ENCODE measurements around the gene KRR1.
"Not testable (repeated sequence)": the region's sequence is repeated elsewhere in the genome, so short reads cannot be mapped to it uniquely, and the experiment has no call there.

The KRR1 gene

DNA sequence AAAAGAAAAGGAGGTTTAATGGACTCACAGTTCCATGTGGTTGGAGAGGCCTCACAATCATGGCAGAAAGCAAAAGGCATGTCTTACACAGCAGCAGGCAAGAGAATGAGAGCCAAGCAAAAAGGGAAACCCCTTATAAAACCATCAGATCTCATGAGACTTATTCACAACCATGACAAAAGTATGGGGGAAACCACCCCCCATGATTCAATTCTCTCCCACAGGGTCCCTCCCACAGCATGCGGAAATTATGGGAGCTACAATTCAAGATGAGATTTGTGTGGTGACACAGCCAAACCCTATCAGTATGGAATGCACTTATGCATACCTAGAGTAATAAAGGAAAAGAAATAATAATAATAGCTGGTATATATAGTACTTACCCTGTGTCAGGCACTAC lies 35.3 kb downstream of the KRR1 start:
- DNase-seq (ENCODE audit: low spot score), result no peak

DNA sequence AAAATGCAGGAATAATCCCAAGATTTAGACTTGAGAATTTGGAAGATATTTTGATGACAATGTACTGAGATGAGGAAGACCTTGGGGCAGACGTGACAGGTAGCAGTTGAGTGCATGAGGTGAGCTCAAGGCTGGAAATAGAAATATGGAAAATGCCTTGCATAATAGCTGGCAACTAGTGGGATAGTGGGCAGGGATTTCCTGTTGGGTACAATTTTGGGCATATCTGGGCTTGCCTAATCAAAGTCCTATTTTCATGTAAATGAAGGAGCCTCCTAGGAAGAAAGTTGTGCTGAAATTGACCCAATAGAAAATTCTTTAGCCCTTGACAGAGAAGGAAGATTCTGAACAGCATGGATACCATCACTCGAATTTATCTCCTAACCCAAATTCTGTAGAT lies 37.3 kb downstream of the KRR1 start:
- no peak for DNase-seq (ENCODE audit: low spot score)

DNA sequence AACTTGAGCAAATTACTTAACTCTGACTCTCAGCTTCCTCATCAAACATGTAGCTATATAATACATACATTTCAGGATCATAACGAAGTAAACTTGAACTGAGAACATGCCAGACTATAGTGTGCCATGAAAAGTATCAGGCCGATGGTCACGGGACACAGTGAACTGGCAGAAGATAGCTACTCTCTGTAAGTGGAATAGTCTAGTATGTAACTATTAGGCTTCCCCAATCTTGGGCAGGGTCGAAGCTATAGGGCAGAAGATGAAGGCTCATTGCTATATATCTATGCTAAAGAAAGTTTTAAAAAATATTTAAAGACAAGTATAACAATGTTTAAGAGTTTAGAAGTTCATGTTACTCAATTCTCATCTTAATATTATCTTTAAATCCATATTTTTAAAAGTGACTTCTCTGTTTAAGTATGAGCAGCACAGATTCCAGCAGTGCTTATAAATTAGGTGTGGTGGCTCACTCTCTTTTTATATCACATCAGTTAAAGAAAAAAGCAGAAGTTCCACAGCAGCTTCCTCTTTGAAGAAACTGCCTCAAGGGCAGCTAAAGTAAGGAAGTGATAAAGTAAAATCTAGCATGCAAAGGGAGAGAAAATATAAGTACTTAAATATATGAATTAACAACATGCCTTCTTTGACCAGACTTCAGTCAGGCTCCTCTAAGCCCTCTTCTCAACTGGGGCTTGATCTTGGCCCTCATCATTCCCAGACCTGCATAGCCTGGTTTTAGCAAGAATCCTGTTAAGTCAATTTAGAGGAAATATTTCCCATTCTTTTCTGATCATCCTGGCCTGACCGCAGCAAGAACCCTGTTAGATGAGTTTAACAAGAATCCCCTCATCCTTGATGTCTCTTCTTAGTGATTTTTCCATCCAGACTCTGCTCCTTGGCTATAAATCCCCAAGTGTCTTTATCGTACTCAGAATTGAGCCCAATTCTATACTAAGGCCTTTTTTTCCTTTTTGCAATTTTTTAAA lies 39.2 kb downstream of the KRR1 start:
- no peak for DNase-seq (ENCODE audit: low spot score)

DNA sequence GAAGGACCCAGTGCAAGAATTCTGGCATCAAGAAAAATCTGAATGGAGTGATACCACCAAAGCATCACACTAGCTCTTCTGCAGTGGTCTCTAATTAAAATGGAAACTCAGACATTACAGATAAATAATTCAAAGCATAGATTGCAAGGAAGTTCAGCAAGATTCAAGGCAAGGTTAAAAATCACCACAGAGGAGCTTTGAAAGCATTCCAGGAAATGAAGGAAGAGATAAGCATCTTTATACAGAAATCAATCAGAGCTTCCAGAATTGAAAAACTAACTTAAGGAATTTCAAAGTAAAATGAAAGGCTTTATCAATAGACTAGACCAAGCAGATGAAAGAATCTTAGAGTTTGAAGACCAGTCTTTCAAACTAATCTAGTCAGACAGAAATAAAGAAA lies 51.2 kb downstream of the KRR1 start:
- no peak for DNase-seq (ENCODE audit: low spot score)

DNA sequence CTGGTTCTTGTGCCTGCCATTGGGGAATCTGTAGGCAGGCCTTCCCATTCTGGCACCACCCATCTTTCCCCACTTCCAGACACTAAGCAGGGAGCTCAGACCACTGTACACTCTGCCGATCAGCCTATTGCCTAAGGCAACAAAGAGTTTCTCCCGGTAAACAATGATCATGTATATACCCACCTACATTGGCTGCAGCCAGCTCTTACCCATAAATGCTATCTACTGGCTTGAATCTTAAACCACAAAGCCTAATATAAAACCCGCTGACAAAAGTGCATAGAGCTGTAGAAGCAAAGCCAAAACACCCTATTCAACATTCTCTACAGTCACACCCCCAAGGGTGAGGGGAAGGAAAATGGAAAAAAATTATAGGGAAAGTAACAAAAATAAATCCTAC lies 51.7 kb downstream of the KRR1 start:
- no peak for DNase-seq (ENCODE audit: low spot score)

DNA sequence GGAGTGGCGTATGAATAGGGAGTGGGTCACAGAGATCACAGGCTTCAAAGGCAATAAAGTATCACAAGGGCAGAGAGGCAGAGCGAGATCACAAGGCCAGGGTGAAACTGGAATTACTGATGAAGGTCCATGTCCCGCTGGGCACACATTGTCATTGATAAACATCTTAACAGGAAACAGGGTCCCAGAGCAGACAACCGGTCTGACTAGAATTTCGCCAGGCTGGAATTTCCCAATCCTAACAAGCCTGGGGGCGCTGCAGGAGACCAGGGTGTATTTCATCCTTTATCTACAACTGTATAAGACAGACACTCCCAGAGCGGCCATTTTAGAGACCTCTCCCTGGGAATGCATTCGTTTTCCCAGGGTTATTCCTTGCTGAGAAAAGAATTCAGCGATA lies 53.5 kb downstream of the KRR1 start:
- DNase-seq (ENCODE audit: low spot score), result not testable (repeated sequence)

DNA sequence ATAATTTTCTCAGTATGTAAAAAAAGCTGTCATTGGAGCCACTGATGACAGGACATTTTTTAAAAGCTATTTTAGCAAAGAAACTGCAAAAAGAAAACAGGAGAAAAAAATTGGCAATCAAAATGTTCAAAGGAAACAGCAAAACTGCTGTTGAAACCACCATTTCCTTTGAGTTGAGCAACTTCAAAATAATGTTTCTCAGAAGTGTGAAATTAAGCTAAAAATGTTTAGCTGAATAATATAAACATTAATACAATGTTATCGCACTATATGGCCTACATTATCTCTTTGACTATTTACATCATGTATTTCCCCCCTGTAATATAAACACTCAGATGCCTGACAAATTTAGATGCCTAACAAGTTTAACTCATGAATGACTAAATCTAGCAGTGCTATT lies 54.2 kb downstream of the KRR1 start:
- DNase-seq (ENCODE audit: low spot score), result no peak

DNA sequence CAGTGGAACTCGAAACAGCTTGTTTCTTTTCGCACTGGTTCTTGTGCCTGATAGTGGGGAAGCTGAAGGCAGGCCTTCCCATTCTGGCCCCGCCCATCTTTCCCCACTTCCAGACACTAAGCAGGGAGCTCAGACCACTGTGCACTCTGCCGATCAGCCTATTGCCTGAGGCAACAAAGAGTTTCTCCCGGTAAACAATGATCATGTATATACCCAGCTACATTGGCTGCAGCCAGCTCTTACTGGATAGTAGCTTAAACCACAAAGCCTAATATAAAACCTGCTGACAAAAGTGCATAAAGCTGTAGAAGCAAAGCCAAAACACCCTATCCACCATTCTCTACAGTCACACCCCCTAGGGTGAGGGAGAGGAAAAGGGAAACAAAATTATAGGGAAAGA lies 55.6 kb downstream of the KRR1 start:
- DNase-seq (ENCODE audit: low spot score), result no peak

DNA sequence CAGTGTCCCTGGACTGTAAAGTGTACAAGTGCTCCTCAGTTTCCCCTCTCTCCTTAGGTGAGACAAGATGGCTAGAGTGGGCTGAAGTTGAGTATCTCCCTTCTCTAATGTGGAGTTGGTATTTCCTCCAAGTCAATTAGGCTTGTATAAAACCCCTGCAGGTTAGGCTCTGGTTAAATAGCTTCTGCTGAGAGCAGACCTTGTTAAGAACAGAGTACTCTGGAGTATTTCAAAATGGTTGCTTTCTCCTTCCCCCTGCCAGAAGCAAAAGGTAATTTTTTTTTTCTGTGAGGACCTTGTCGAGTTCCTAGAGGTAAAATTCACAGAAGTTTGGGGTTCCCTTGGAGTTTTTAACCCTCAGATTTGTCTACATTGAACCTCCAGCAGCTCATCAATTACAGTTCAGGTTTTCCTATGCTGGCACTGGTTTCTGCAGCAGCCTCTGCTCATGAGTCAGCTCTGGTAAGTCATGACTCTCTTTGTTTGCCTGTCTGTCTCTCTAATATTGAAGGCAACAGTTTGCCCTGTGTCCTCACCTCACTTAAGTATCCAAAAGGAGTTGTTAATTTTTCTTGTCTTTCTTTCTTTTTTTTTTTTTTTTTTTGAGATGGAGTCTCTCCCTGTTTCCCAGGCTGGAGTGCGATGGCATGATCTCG lies 58.6 kb downstream of the KRR1 start:
- DNase-seq (ENCODE audit: low spot score), result peak; percentile 48

DNA sequence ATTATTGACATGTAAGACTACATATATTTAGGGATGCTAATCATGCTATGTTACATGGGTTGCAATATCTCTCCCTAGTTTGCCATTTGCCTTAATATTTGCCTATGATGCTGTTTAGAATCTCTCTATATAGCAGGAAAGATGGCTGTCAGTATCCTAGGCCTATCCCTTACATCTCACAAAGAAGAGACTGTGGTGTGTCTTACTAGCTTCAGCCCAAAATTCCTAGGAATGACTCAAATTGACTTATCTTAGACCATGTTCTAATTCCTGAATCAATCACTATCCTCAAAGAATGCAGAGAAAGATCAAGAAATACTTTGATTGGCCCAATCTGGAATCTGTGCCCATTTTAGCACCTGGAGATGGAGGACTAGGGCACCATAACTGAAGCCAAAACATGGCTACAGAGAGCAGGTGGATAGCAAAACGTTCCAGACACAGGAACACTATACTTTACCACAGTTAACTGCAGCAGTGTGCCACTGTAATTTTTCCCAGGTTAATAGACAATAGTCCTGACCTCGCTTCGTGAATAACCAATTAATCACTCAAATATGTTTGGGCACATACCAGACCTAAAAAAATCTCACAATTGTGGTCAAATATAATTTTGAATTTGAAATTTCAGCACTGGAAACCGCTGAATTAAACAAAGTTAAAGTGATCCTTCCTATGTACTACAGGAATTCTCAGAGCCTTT lies 63.6 kb downstream of the KRR1 start:
- DNase-seq (ENCODE audit: low spot score), result no peak

DNA sequence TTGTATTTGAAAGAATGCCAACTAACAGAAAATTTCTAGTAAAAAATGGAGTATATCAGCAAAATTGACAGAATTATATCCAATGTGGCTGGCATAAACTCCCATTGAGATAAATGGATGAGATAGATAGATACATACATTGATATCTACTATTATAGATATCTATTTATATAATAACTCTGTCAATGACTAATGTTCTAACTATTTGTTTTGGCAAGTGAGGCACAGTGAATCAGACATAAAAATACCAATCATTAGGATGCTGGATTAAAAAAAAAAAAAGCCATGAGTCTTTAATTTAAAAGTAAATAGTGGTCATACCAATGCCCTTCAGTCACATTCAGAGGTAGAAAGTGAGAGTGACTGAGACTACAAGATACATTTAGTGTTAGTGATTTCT lies 64.6 kb downstream of the KRR1 start:
- peak; percentile 56 for DNase-seq (ENCODE audit: low spot score)

DNA sequence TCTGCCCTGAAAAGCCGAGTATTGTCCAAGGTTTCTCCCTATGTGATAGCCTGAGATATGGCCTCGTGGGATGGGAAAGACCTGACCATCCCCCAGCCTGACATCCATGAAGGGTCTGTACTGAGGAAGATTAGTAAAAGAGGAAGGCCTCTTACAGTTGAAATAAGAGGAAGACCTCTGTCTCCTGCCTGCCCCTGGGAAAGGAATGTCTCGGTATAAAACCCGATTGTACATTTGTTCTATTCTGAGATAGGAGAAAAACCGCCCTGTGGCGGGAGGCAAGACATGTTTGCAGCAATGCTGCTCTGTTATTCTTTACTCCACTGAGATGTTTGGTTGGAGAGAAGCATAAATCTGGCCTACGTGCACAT lies 66.3 kb downstream of the KRR1 start:
- DNase-seq (ENCODE audit: low spot score), result not testable (repeated sequence)

DNA sequence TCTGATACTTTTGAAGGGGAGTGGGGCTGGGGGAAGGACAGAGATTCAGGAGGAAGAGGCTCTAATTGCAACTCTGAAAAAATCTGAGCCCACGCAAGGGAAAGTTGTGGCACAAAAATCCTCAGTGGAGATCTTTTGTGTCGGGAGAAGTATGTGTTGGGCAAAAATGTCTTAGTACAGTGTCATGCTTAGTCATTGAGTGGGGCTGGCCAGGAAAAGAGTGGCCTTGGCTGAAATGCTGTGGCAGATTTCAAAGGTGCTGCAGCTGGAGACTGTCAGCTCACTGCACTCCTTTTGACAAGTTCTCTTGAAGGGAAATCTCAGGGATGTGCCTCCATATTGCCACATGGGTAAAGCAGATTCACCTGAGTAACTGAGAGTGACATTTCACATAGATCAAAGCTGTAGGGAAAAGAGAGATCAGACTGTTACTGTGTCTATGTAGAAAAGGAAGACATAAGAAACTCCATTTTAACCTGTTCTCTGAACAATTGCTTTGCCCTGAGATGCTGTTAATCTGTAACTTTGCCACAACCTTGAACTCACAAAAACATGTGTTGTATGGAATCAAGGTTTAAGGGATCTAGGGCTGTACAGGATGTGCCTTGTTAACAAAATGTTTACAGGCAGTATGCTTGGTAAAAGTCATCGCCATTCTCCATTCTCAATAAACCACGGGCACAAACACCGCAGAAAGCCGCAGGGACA lies 66.8 kb downstream of the KRR1 start:
- peak; percentile 41 for DNase-seq (ENCODE audit: low spot score)

DNA sequence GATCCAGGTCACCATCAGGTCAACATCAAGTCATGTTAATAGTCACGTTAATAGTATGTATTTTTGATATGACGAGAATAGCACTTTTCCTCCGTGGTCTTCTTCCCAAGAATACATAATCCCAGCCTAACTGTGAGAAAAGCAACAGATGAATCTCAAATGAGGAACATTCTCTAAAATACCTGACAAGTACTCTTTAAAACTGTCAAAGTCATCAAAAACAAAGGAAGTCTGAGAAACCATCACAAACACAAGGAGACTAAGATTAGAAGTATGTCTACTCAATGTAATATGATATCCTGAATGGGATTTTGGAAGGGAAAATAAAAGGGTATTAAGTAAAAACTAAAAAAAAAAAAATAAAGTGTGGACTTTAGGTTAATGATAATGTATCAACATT lies 67.7 kb downstream of the KRR1 start:
- DNase-seq (ENCODE audit: low spot score), result no peak

DNA sequence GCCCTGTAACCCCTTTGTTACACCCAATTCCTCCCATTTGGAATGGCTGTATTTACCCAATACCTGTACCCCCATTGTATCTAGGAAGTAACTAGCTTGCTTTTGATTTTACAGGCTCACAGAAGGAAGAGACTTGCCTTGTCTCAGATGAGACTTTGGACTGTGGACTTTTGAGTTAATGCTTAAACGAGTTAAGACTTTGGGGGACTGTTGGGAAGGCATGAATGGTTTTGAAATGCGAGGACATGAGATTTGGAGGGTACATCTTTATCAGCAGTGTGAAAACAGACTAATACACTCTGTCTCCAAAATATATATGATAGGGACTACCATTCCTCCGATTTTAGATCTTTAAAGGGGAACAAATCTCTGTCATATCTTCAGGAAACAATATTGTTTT lies 69.0 kb downstream of the KRR1 start:
- not testable (repeated sequence) for DNase-seq (ENCODE audit: low spot score)

DNA sequence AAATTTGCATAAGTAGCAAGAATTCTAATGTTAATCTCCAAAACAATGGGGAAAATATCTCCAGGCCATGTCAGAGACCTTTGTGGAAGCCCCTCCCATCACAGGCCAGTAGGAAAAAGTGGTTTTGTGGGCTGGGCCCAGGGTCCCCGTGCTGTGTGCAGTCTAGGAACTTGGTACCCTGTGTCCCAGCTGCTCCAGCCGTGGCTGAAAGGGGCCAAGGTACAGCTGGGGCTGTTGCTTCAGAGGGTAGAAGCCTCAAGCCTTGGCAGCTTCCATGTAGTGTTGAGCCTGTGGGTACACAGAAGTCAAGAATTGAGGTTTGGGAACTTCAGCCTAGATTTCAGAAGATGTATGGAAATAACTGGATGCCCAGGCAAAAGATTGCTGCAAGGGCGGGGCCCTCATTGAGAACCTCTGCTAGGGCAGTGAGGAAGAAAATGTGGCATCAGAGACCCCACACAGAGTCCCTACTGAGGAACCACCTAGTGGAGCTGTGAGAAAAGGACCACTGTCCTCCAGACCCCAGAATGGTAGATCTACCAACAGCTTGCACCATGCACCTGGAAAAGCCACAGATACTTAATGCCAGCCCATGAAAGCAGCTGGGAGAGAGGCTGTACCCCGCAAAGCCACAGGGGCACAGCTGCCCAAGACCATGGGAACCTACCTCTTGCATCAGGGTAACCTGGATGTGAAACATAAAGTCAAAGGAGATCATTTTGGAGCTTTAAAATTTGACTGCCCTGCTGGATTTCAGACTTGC lies 69.5 kb downstream of the KRR1 start:
- not testable (repeated sequence) for DNase-seq (ENCODE audit: low spot score)
